Subcutaneous abdominal adipose tissue (tissue), 5 donors: Measurements from ENCODE around the gene CBX2.

Experiments
- H3K27ac ChIP-seq: one replicate; pipeline ENCODE4 v1.7.0; 2013; ENCODE audit warnings: low read depth, mild to moderate bottlenecking, inconsistent platforms, low read length, moderate library complexity
- H3K27me3 ChIP-seq, 5 donors: one replicate each; pipeline ENCODE4 v1.7.0; 2013; ENCODE audit warnings: low read length in 5 of 5, inconsistent platforms in 1 of 5; ENCODE audit not compliant: control insufficient read depth in 5 of 5, insufficient read depth in 4 of 5
- H3K36me3 ChIP-seq, 5 donors: one replicate each; pipeline ENCODE4 v1.7.0; 2013; ENCODE audit warnings: low read length in 5 of 5; ENCODE audit not compliant: control insufficient read depth in 5 of 5, insufficient read depth in 5 of 5
- H3K4me1 ChIP-seq, 5 donors: one replicate each; pipeline ENCODE4 v1.7.0; 2013; ENCODE audit warnings: low read length in 5 of 5, mild to moderate bottlenecking in 3 of 5, moderate library complexity in 1 of 5; ENCODE audit not compliant: control insufficient read depth in 5 of 5, insufficient read depth in 5 of 5
- H3K4me3 ChIP-seq, 5 donors: one replicate each; pipeline ENCODE4 v1.7.0; 2013; ENCODE audit warnings: low read length in 5 of 5, low read depth in 1 of 5
- H3K9ac ChIP-seq, 5 donors: one replicate each; pipeline ENCODE4 v1.7.0; 2013; ENCODE audit warnings: low read length in 5 of 5, mild to moderate bottlenecking in 4 of 5, moderate library complexity in 3 of 5
- H3K9me3 ChIP-seq, 5 donors: one replicate each; pipeline ENCODE4 v1.7.0; 2013; ENCODE audit warnings: low read length in 5 of 5; ENCODE audit not compliant: control insufficient read depth in 5 of 5
- donor health status: healthy.
- donor health status: healthy.
- donor health status: healthy.
- donor health status: healthy.
- donor health status: healthy.

The CBX2 gene

DNA sequence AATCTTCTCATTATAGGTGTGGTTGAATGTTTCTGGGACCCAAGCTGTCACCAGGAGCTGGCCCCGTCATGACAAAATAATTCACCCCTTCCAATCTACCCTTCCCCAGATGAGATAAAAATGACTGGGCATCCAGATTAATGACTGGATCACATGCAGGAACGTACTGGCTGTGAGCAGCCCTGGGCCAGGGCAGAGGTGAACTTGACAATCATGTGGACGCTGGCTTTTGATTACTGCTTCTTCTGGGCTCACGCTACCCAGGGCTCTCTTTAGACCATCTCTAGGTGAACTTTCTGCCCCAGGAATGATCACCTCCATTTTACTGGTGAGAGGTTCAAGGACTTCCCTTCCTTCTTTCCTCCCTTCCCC, 43.0 kb downstream of the CBX2 start:
- peaks cover 0 to 4% (median 0%) of the 10 kb centered on the region in 5 donors for H3K4me1 ChIP-seq
- H3K27ac ChIP-seq: no peak overlapping the region
- peaks cover 0 to 20% (median 16%) of the 10 kb centered on the region in 5 donors for H3K27me3 ChIP-seq
- H3K4me3 ChIP-seq: no peak overlapping the region
- H3K9me3 ChIP-seq: no peaks in the 10 kb centered on the region
- no peaks in the 10 kb centered on the region for H3K36me3 ChIP-seq
- no peak overlapping the region for H3K9ac ChIP-seq

DNA sequence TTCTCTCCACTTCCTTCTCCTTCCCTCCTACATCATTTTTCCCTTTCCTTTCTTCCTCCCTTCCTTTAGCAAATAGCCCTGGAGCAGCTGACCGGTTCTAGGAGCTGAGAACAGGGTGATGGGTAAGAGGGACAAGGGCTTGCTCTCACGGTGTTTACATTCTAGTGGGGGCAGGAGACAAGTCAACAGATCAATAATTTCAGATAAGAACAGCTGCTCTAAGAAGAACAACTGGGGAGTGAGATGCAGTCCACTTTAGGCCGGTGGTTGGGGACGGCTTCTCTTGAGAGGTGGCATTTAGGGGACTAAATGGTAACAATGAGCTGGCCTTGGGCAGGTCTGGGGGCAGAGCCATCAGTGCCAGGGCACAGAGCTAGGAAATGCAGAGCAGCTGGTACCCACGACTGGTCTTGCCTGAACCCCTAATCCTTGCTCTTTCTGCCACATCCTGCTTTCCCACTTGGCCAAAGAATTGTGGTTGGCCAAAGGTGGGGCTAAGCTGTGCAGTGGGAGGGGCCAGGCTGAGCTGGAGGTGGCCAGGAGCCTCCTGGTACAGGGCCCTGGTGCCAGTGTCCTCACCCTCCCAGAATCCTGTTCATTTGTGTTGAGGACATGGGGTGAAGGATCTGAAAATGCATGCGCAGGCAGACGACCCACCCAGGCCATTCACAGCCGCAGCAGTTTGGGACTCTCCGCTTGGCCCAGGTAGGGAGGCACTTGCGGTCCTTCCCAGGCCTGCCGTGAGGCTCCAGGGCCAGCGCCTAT, 43.6 kb downstream of the CBX2 start:
- no peak overlapping the region for H3K27ac ChIP-seq
- H3K4me1 ChIP-seq: peaks cover 0 to 9% (median 0%) of the 10 kb centered on the region in 5 donors
- H3K4me3 ChIP-seq: no peak overlapping the region
- peaks cover 0 to 16% (median 10%) of the 10 kb centered on the region in 5 donors for H3K27me3 ChIP-seq
- H3K9me3 ChIP-seq: no peaks in the 10 kb centered on the region
- H3K9ac ChIP-seq: no peak overlapping the region
- H3K36me3 ChIP-seq: no peaks in the 10 kb centered on the region

DNA sequence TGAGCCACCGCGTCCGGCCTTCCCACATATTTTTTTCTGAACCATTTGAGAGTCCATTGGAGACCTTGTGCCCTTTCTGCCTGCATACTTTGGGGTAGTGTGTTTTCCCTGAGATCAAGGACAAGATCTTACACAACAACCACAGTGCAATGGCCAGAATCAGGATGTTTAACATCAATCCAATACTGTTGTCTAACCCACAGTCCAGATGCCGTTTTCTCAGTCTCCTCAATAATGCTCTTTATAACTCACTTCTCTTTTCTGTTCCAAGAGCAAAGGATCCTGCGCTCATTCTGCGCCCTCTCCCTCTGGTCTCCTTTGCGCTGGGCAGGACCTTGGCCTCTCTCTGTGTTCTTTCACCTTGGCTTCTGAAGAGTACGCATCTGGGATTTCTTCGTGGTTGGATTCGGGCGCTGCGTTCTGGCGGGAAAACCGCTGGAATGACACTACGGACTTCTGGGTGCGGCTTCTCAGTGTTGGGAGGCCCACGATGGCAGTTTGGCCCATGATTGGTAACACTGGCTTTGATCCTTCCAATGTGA, 44.7 kb downstream of the CBX2 start:
- Histone ChIP-seq H3K27me3 (peaks cover 0 to 18% (median 9%) of the 10 kb centered on the region in 5 donors), H3K9me3 (no peaks in the 10 kb centered on the region), H3K4me3 (no peak overlapping the region), H3K4me1 (peaks cover 0 to 15% (median 0%) of the 10 kb centered on the region in 5 donors), H3K27ac (no peak overlapping the region), H3K9ac (no peak overlapping the region), H3K36me3 (no peaks in the 10 kb centered on the region)

DNA sequence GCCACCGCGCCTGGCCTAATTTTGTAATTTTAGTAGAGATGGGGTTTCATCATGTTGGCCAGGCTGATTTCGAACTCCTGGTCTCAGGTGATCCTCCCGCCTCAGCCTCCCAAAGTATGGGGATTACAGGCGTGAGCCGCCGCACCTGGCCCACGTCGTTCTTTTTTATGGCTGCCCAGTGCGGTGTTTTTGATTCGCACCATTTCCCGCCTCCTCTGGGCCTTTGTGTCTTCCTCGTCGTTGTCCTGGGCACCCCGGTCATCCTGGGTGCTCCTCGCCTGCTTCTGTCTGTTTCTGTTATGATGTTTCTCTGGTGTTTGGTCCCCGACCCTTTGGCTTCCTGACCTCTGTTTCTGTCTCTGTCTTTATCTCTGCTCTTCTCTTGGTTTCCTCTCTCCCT, 46.3 kb downstream of the CBX2 start:
- H3K27ac ChIP-seq: no peak overlapping the region
- H3K36me3 ChIP-seq: no peaks in the 10 kb centered on the region
- no peak overlapping the region for H3K4me3 ChIP-seq
- peaks cover 0 to 17% (median 9%) of the 10 kb centered on the region in 5 donors for H3K27me3 ChIP-seq
- H3K4me1 ChIP-seq: peaks cover 0 to 21% (median 0%) of the 10 kb centered on the region in 5 donors
- no peak overlapping the region for H3K9ac ChIP-seq
- no peaks in the 10 kb centered on the region for H3K9me3 ChIP-seq

DNA sequence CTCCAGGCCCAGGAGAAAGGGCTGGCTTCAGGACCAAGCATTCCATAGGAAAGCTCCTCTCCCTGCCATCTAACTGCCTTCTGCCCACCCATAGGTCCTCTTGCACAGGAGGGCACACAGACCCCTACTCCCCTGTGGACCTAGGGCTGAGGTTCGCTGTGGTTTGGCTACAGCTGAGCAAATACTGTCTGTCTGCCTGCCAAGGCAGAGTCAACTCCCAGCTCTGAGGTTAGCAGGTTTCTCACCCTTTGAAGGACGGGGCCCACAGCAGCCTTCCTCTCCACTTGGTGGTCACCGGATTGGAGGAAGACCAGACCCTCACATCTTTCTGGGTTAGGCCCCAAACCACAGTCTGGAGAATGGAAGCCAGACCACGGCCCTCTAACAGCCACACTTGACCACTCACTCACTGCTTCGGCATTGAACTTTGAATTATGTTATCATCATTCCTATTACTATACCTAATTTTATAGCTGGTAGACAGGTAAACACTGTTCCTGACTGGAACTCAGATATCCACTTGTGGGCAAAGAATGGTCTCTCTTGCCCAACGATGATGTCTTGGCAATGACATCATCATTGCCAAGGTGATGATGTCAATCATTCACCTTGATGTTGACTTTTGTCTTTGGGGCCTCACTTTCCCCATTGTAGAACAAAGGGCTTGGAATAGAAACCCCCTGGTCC, 47.1 kb downstream of the CBX2 start:
- peaks cover 0 to 23% (median 0%) of the 10 kb centered on the region in 5 donors for H3K4me1 ChIP-seq
- H3K36me3 ChIP-seq: no peaks in the 10 kb centered on the region
- H3K9ac ChIP-seq: no peak overlapping the region
- peaks cover 0 to 17% (median 9%) of the 10 kb centered on the region in 5 donors for H3K27me3 ChIP-seq
- H3K9me3 ChIP-seq: no peaks in the 10 kb centered on the region
- no peak overlapping the region for H3K27ac ChIP-seq
- H3K4me3 ChIP-seq: no peak overlapping the region

DNA sequence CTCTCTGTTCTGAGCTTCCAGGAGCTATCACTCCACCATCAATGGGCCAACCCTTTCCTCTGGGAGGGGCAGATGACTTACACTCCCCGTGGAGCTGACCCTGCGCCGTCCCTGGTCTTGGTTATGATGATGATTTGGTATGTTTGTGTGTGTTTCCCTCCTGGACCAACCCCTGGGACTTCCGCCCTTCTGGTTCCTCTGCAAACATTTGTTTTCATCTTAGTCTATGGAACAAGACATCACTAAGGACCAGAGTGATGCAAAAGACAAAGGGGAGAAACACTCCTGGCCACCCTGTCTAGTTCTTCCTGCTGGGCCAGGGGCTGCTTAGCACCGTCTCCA, 47.6 kb downstream of the CBX2 start:
- H3K4me1 ChIP-seq: peaks cover 0 to 25% (median 3%) of the 10 kb centered on the region in 5 donors
- H3K9me3 ChIP-seq: no peaks in the 10 kb centered on the region
- no peak overlapping the region for H3K27ac ChIP-seq
- H3K36me3 ChIP-seq: no peaks in the 10 kb centered on the region
- H3K27me3 ChIP-seq: peaks cover 0 to 17% (median 9%) of the 10 kb centered on the region in 5 donors
- no peak overlapping the region for H3K9ac ChIP-seq
- H3K4me3 ChIP-seq: no peak overlapping the region

DNA sequence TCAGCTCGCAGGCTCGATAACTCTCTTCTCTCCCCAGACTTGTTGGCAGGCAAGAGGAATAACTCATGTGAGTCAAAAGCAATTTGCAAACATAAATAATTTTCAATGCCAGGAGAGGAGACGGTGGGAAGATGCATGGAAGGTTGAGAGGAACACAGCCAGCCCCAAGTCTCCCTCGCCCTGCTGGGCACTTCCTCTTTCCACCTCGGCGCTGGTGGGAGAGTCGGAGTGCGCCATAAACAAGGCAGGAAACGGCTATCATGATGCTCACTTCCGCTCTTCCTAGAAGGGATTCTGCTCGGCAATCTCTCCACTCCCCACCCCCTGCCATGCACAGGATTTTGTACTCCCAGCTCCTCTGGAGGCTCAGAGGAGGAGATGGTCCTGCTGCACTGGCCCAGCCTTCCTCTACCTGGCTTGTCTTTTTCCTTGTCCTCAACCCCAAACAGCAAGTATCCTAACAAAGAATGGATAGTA, 48.3 kb downstream of the CBX2 start:
- Histone ChIP-seq H3K9ac (no peak overlapping the region), H3K36me3 (no peaks in the 10 kb centered on the region), H3K9me3 (no peaks in the 10 kb centered on the region), H3K4me3 (no peak overlapping the region), H3K27ac (no peak overlapping the region), H3K27me3 (peaks cover 0 to 17% (median 9%) of the 10 kb centered on the region in 5 donors), H3K4me1 (peaks cover 0 to 32% (median 10%) of the 10 kb centered on the region in 5 donors)

DNA sequence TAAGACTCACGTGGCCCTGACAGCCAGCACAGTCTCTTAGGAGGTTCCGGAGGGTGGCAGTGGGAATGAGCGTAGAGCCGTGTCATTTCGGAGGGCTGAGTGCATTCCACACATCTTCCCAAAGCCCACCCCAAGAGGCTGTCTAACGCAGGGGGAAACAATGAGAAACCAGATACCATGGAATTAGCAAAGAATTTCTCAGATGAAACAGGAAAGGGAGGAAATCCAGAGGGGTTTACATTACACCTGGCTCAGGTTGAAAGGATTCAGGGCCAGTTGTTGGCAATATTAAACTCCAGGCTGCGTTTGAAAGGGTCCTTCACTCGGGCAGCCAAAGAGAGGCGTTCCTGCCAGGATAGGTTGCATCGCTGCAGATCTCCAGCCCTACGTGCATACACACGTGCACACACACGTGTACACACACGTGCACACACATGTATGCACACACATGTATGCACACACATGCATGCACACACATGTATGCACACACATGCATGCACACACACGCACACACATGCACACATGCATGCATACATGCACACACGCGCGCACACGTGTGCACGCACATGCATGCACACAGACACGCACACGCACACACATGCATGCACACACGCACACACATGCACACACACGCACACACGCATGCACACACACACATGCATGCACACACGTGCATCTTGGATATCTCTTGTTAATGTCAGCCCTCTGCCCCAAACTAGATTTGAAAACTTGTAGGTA, 49.1 kb downstream of the CBX2 start:
- Histone ChIP-seq H3K27ac (no peak overlapping the region), H3K9ac (no peak overlapping the region)

DNA sequence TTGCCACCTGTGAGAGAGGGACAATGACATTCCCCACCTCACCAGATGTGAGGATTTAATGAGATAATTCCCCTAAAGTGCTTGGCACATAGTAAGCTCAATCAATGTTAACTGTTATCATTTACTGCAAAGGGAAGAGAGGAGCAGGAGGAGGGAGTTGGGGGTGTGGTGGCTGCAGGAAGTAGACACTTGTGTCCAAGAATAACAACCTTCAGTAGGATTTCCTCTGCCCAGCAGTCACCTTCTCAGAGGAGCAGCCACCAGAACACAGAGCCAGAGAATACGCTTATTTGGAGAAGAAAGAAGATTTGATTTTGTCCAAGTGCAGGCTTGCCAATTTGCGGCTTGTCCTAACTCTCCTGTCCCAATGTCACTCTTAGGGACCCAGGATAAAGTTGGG, 51.1 kb downstream of the CBX2 start:
- Histone ChIP-seq H3K27me3 (peaks cover 0 to 17% (median 9%) of the 10 kb centered on the region in 5 donors), H3K9ac (no peak overlapping the region), H3K9me3 (no peaks in the 10 kb centered on the region), H3K36me3 (peaks cover 0 to 7% (median 3%) of the 10 kb centered on the region in 5 donors), H3K27ac (no peak overlapping the region), H3K4me3 (no peak overlapping the region), H3K4me1 (peaks cover 0 to 49% (median 27%) of the 10 kb centered on the region in 5 donors)

More for the DNA sequence above, 49.1 kb downstream of the CBX2 start:
- no peaks in the 10 kb centered on the region for H3K9me3 ChIP-seq
- H3K4me3 ChIP-seq: no peak overlapping the region
- peaks cover 0 to 39% (median 17%) of the 10 kb centered on the region in 5 donors for H3K4me1 ChIP-seq
- H3K36me3 ChIP-seq: no peaks in the 10 kb centered on the region
- H3K27me3 ChIP-seq: peaks cover 0 to 17% (median 9%) of the 10 kb centered on the region in 5 donors
